ENCODE results near the gene MINDY3. TPM values are rescaled to one million over a fixed set of nuclear protein-coding genes. Genes with fewer than 3 reads are reported as not detected.

Gene MINDY3
- total RNA-seq, 1 experiment from 2014 or later, result 14.9 TPM

GRCh38 chr10:15729890-15730289 is 130.4 kb downstream of the MINDY3 start:
- H3K27me3 Mint-ChIP-seq (ENCODE audit: low read depth), result peaks cover 4% of the 10 kb centered on the region
- no peak overlapping the region for H3K14ac ChIP-seq (ENCODE audit: insufficient read depth, low read length)
- no peak overlapping the region for H4K5ac ChIP-seq (ENCODE audit: insufficient read length, low read depth, low read length)
- no peak overlapping the region for H3T11ph ChIP-seq (ENCODE audit: low read length)
- H3K79me2 ChIP-seq (ENCODE audit: insufficient read depth, low read length), result no peaks in the 10 kb centered on the region
- no peak overlapping the region for H3K56ac ChIP-seq (ENCODE audit: insufficient read length, low read depth, low read length)
- no peak overlapping the region for H3K18ac ChIP-seq (ENCODE audit: insufficient read length, low read depth, low read length)
- no peak overlapping the region for H3K4me3 Mint-ChIP-seq
- H2AFZ ChIP-seq (ENCODE audit: low read length), result no peak overlapping the region
- no peak overlapping the region for H3K4ac ChIP-seq (ENCODE audit: low read depth, low read length)
- no CpG with 5 or more reads among the region's 7 CpGs for WGBS (ENCODE audit: extremely low coverage, insufficient read length, low lambda C conversion rate)
- H3K23me2 ChIP-seq (ENCODE audit: insufficient read length, low read depth, low read length, poor library complexity, severe bottlenecking), result no peaks in the 10 kb centered on the region
- no peak overlapping the region for H4K8ac ChIP-seq (replicated peaks; ENCODE audit: insufficient read length, low read depth, low read length)
- peaks cover 0 to 7% (median 3%) of the 10 kb centered on the region in 3 experiments; a peak in 3 of 7 replicates for H3K36me3 Mint-ChIP-seq (ENCODE audit: insufficient read depth in 1 of 3, low read depth in 3 of 3)
- no peak overlapping the region for H2BK120ac ChIP-seq (ENCODE audit: low read depth, low read length, poor library complexity, severe bottlenecking)
- DNase-seq, result no peak
- no peak overlapping the region for H3K27ac Mint-ChIP-seq
- H4K20me1 ChIP-seq (ENCODE audit: control insufficient read depth, insufficient read depth, insufficient read length), result no peaks in the 10 kb centered on the region
- H2BK20ac ChIP-seq (ENCODE audit: low read depth, low read length, poor library complexity, severe bottlenecking), result no peak overlapping the region
- TF ChIP-seq CTCF (conservative IDR thresholded peaks at IDR 0.05), result no peak
- H3K27me3 ChIP-seq (ENCODE audit: insufficient read depth, low read length), result no peaks in the 10 kb centered on the region
- no peaks in the 10 kb centered on the region for H3K79me1 ChIP-seq (ENCODE audit: insufficient read depth, low read depth, low read length, poor library complexity, severe bottlenecking)
- no peak overlapping the region for H3K27ac ChIP-seq (ENCODE audit: insufficient read length, low read depth, low read length)
- no peak overlapping the region for H2BK12ac ChIP-seq (ENCODE audit: insufficient read length, low read depth, low read length)
- no peak overlapping the region for H4K91ac ChIP-seq (ENCODE audit: insufficient read length, low read depth, low read length)
- no peak overlapping the region for H2BK15ac ChIP-seq (ENCODE audit: low read depth, low read length)
- no peak overlapping the region for H3K23ac ChIP-seq (ENCODE audit: insufficient read length, low read depth, low read length)
- H2BK5ac ChIP-seq (ENCODE audit: insufficient read length, low read length), result no peak overlapping the region
- peaks cover 4 to 5% of the 10 kb centered on the region in 2 experiments for H3K4me1 Mint-ChIP-seq
- no peaks in the 10 kb centered on the region for H3K4me1 ChIP-seq (ENCODE audit: insufficient read depth, low read length)
- no peak overlapping the region for H3K9ac ChIP-seq (ENCODE audit: extremely low read depth, insufficient read length, low read length)
- H3K4me2 ChIP-seq (ENCODE audit: insufficient read depth, insufficient read length, low read length), result no peak overlapping the region
- H3K9me3 ChIP-seq (ENCODE audit: control insufficient read depth, low read depth, low read length), result no peaks in the 10 kb centered on the region
- H2AK5ac ChIP-seq (ENCODE audit: insufficient read length, low read length), result no peak overlapping the region
- peaks cover 4 to 10% of the 10 kb centered on the region in 2 experiments; a peak in 4 of 5 replicates for H3K9me3 Mint-ChIP-seq

Other genes with a start within 250 kb of the MINDY3 start
- gene ITGA8, start 140.6 kb downstream of the MINDY3 start, total RNA-seq (2021), result not detected in 2 replicates